ENCODE data around the gene FAM120AOS. TPM values are rescaled to one million over a fixed set of nuclear protein-coding genes. Genes with fewer than 3 reads are reported as not detected.

FAM120AOS gene
- total RNA-seq, 1 donor from 2014 or later = 40.9 TPM

DNA sequence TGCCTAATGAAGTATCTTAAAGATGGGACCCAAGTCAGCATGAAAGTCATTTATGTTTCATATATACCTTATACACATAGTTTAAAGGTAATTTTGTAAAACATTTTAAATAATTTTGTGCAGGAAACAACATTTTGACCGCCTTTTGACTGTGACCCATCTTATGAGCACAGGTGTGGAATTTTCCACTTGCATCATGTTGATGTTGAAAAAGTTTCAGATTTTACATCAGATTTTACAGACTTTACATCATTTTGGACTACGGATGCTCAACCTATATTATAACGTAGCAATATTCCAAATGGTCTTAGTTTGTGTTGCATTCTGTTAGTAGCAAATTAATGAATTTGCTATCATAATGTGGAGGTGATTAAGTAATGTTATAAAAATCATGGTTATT lies 21.7 kb upstream of the FAM120AOS start:
- H3K27ac Mint-ChIP-seq = no peak overlapping the region
- no peaks in the 10 kb centered on the region for H3K27me3 Mint-ChIP-seq (ENCODE audit: insufficient read depth, low read depth)
- Histone ChIP-seq H2AFZ (replicated peaks) (no peak overlapping the region), H3K27me3 (no peaks in the 10 kb centered on the region), H3K9me3 (ENCODE audit: low read depth) (no peaks in the 10 kb centered on the region), H3K4me1 (peaks cover 4% of the 10 kb centered on the region), H3K79me2 (ENCODE audit: low read depth) (peaks cover 65% of the 10 kb centered on the region), H3K4me2 (no peak overlapping the region), H4K20me1 (ENCODE audit: low read depth) (peaks cover 7% of the 10 kb centered on the region), H3K36me3 (no peaks in the 10 kb centered on the region), H3K4me3 (no peak overlapping the region), H3K27ac (no peak overlapping the region), H3K9ac (no peak overlapping the region), H3F3A (ENCODE audit: low read depth) (no peaks in the 10 kb centered on the region)
- TF ChIP-seq, protein P1, sequence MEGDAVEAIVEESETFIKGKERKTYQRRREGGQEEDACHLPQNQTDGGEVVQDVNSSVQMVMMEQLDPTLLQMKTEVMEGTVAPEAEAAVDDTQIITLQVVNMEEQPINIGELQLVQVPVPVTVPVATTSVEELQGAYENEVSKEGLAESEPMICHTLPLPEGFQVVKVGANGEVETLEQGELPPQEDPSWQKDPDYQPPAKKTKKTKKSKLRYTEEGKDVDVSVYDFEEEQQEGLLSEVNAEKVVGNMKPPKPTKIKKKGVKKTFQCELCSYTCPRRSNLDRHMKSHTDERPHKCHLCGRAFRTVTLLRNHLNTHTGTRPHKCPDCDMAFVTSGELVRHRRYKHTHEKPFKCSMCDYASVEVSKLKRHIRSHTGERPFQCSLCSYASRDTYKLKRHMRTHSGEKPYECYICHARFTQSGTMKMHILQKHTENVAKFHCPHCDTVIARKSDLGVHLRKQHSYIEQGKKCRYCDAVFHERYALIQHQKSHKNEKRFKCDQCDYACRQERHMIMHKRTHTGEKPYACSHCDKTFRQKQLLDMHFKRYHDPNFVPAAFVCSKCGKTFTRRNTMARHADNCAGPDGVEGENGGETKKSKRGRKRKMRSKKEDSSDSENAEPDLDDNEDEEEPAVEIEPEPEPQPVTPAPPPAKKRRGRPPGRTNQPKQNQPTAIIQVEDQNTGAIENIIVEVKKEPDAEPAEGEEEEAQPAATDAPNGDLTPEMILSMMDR (IDR thresholded peaks at IDR 0.05) = no peak
- TF ChIP-seq EZH2 (IDR thresholded peaks at IDR 0.05) (no peak), EZH2phosphoT487 (IDR thresholded peaks at IDR 0.05) (no peak)
- peaks cover 32% of the 10 kb centered on the region for H3K36me3 Mint-ChIP-seq
- H3K4me3 Mint-ChIP-seq = no peak overlapping the region
- DNase-seq (ENCODE audit: low spot score) = no peak
- peaks cover 15% of the 10 kb centered on the region for H3K4me1 Mint-ChIP-seq
- no peaks in the 10 kb centered on the region for H3K9me3 Mint-ChIP-seq

DNA sequence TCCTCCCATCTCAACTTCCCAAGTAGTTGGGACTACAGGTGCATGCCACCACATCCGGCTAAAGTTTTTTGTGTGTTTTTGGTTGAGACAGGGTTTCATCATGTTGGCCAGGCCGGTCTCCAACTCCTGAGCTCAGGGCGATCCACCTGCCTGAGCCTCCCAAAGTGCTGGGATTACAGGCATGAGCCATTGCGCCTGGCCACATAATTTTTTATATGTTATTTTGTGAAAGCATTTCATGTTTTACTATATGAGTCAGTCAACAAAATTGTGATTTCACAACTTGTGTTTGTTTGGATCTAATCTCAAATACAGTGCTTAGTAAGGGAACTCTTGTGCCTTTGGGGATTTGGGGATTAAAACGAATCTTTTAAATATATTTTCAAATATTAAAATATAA lies 20.0 kb upstream of the FAM120AOS start:
- H4K20me1 ChIP-seq (ENCODE audit: low read depth) = peaks cover 14% of the 10 kb centered on the region
- Mint-ChIP-seq H3K27ac (no peak overlapping the region), H3K36me3 (peaks cover 24% of the 10 kb centered on the region), H3K4me1 (peaks cover 19% of the 10 kb centered on the region), H3K27me3 (ENCODE audit: insufficient read depth, low read depth) (peaks cover 3% of the 10 kb centered on the region), H3K9me3 (no peaks in the 10 kb centered on the region), H3K4me3 (no peak overlapping the region)
- H3K4me1 ChIP-seq = peaks cover 10% of the 10 kb centered on the region
- H3K4me2 ChIP-seq = no peak overlapping the region
- no peaks in the 10 kb centered on the region for H3K27me3 ChIP-seq
- H3K36me3 ChIP-seq = no peaks in the 10 kb centered on the region
- no peaks in the 10 kb centered on the region for H3K9me3 ChIP-seq (ENCODE audit: low read depth)
- DNase-seq (ENCODE audit: low spot score) = no peak
- H3K79me2 ChIP-seq (ENCODE audit: low read depth) = peaks cover 77% of the 10 kb centered on the region
- H2AFZ ChIP-seq (replicated peaks) = no peak overlapping the region
- H3K4me3 ChIP-seq = no peak overlapping the region
- H3K27ac ChIP-seq = no peak overlapping the region
- no peak overlapping the region for H3K9ac ChIP-seq
- H3F3A ChIP-seq (ENCODE audit: low read depth) = peaks cover 6% of the 10 kb centered on the region
- TF ChIP-seq, protein P1 (IDR thresholded peaks at IDR 0.05) = no peak
- TF ChIP-seq EZH2phosphoT487 (IDR thresholded peaks at IDR 0.05) = no peak
- TF ChIP-seq EZH2 (IDR thresholded peaks at IDR 0.05) = no peak

DNA sequence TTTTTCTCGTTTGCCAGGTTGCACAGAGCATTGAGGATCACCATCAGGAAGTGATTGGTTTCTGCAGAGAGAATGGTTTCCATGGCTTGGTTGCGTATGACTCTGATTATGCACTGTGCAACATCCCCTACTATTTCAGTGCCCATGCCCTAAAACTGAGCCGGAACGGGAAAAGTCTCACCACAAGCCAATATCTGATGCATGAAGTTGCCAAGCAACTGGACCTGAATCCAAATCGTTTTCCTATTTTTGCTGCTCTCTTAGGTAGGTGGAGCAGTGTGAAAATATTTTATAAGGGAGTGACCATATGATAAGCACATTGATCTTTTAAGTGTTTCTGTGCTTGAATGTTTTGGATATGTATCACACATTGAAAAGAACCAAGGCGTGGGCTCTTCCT lies 17.7 kb upstream of the FAM120AOS start:
- Histone ChIP-seq H3K4me3 (no peak overlapping the region), H3K4me1 (peaks cover 10% of the 10 kb centered on the region), H3F3A (ENCODE audit: low read depth) (peaks cover 8% of the 10 kb centered on the region), H3K27me3 (no peaks in the 10 kb centered on the region), H3K9me3 (ENCODE audit: low read depth) (no peaks in the 10 kb centered on the region), H3K36me3 (no peaks in the 10 kb centered on the region), H3K27ac (no peak overlapping the region), H2AFZ (replicated peaks) (no peak overlapping the region), H3K4me2 (no peak overlapping the region), H3K9ac (no peak overlapping the region), H4K20me1 (ENCODE audit: low read depth) (peaks cover 27% of the 10 kb centered on the region), H3K79me2 (ENCODE audit: low read depth) (peaks cover 90% of the 10 kb centered on the region)
- peaks cover 24% of the 10 kb centered on the region for H3K36me3 Mint-ChIP-seq
- peaks cover 3% of the 10 kb centered on the region for H3K27me3 Mint-ChIP-seq (ENCODE audit: insufficient read depth, low read depth)
- TF ChIP-seq EZH2 (IDR thresholded peaks at IDR 0.05) = no peak
- no peak for TF ChIP-seq EZH2phosphoT487 (IDR thresholded peaks at IDR 0.05)
- TF ChIP-seq, protein P1 (IDR thresholded peaks at IDR 0.05) = no peak
- no peak for DNase-seq (ENCODE audit: low spot score)
- no peaks in the 10 kb centered on the region for H3K9me3 Mint-ChIP-seq
- no peak overlapping the region for H3K27ac Mint-ChIP-seq
- H3K4me1 Mint-ChIP-seq = peaks cover 30% of the 10 kb centered on the region
- no peak overlapping the region for H3K4me3 Mint-ChIP-seq

Data from neural progenitor cell (in vitro differentiated cells).